ENCODE data around the gene RIPPLY3. TPM values are rescaled to one million over a fixed set of nuclear protein-coding genes. Genes with fewer than 3 reads are reported as not detected.

The RIPPLY3 gene
- total RNA-seq, 2 experiments from 2014 or later = 0.17 TPM; not detected in 1

GRCh38 chr21:37062593-37062935 is 56.1 kb downstream of the RIPPLY3 start:
- DNase-seq = no peak
- CTCF ChIA-PET = no interaction called here
- no peaks in the 10 kb centered on the region for H3K9me3 Mint-ChIP-seq
- H3K4me1 Mint-ChIP-seq = peaks cover 4% of the 10 kb centered on the region
- no peak overlapping the region for H3K4me3 Mint-ChIP-seq
- POLR2A ChIA-PET = no interaction called here
- peaks cover 9% of the 10 kb centered on the region for H3K36me3 Mint-ChIP-seq (ENCODE audit: low read depth)
- H3K27me3 Mint-ChIP-seq = no peaks in the 10 kb centered on the region
- no peak overlapping the region for H3K27ac Mint-ChIP-seq

GRCh38 chr21:37063433-37063832 is 56.9 kb downstream of the RIPPLY3 start:
- H3K4me3 Mint-ChIP-seq = no peak overlapping the region
- H3K4me1 Mint-ChIP-seq = peaks cover 4% of the 10 kb centered on the region
- ChIA-PET POLR2A (no interaction called here), CTCF (no interaction called here)
- peaks cover 13% of the 10 kb centered on the region for H3K36me3 Mint-ChIP-seq (ENCODE audit: low read depth)
- no peaks in the 10 kb centered on the region for H3K9me3 Mint-ChIP-seq
- H3K27ac Mint-ChIP-seq = no peak overlapping the region
- no peak for DNase-seq
- H3K27me3 Mint-ChIP-seq = no peaks in the 10 kb centered on the region

GRCh38 chr21:37064841-37065240 is 58.3 kb downstream of the RIPPLY3 start:
- H3K27ac Mint-ChIP-seq = no peak overlapping the region

GRCh38 chr21:37065561-37066177 is 59.2 kb downstream of the RIPPLY3 start:
- Mint-ChIP-seq H3K9me3 (no peaks in the 10 kb centered on the region), H3K4me3 (no peak overlapping the region), H3K36me3 (ENCODE audit: low read depth) (peaks cover 20% of the 10 kb centered on the region), H3K27me3 (no peaks in the 10 kb centered on the region), H3K4me1 (peaks cover 9% of the 10 kb centered on the region), H3K27ac (no peak overlapping the region)
- ChIA-PET CTCF (no interaction called here), POLR2A (no interaction called here)
- no peak for DNase-seq

More at GRCh38 chr21:37064841-37065240, 58.3 kb downstream of the RIPPLY3 start:
- H3K27me3 Mint-ChIP-seq = no peaks in the 10 kb centered on the region
- H3K36me3 Mint-ChIP-seq (ENCODE audit: low read depth) = peaks cover 17% of the 10 kb centered on the region
- no peak for DNase-seq
- H3K4me1 Mint-ChIP-seq = peaks cover 4% of the 10 kb centered on the region
- ChIA-PET POLR2A (no interaction called here), CTCF (no interaction called here)
- no peaks in the 10 kb centered on the region for H3K9me3 Mint-ChIP-seq
- no peak overlapping the region for H3K4me3 Mint-ChIP-seq

Other genes starting within 250 kb of the RIPPLY3 start
- gene HLCS, start 40.0 kb upstream of the RIPPLY3 start, total RNA-seq = 10 to 100 TPM; 15.8 to 15.9 TPM
- 10 to 100 TPM; 13.5 to 21.7 TPM for gene PIGP, start 66.4 kb downstream of the RIPPLY3 start, total RNA-seq
- 10 to 100 TPM; 49.4 to 52.5 TPM for gene TTC3, start 66.6 kb downstream of the RIPPLY3 start, total RNA-seq